Measurements from ENCODE around the gene SLC30A1. TPM values are rescaled to one million over a fixed set of nuclear protein-coding genes. Genes with fewer than 3 reads are reported as not detected.

SLC30A1 gene
- total and polyA plus RNA-seq, 10 of the 15 experiments (the other 5 are each of a cell fraction or from before 2014, with no cell fraction given) = 3.5 to 14.1 (median 8.8) TPM

GRCh38 chr1:211605034-211605433 is 26.1 kb upstream of the SLC30A1 start (continued):
- TF ChIP-seq ZBTB11 (CRISPR knock-in tag; IDR thresholded peaks at IDR 0.05) (no peak), ZNF384 (IDR thresholded peaks at IDR 0.05; ENCODE audit: borderline replicate concordance, low read depth, low read length) (no peak), BMI1 (IDR thresholded peaks at IDR 0.05; ENCODE audit: borderline replicate concordance) (no peak), FOS (IDR thresholded peaks at IDR 0.05; ENCODE audit: borderline replicate concordance, extremely low read depth, insufficient read length) (no peak), CBX3 (IDR thresholded peaks at IDR 0.05; ENCODE audit: borderline replicate concordance, low read depth) (no peak), MYB (IDR thresholded peaks at IDR 0.05; ENCODE audit: borderline replicate concordance, low read depth, low read length) (no peak), SREBF1 (IDR thresholded peaks at IDR 0.05; ENCODE audit: low read length) (no peak), SMARCA5 (IDR thresholded peaks at IDR 0.05) (no peak), GABPA (IDR thresholded peaks at IDR 0.05; ENCODE audit: low read depth) (no peak), JUND (IDR thresholded peaks at IDR 0.05; ENCODE audit: low read depth, low read length) (no peak)

DNA sequence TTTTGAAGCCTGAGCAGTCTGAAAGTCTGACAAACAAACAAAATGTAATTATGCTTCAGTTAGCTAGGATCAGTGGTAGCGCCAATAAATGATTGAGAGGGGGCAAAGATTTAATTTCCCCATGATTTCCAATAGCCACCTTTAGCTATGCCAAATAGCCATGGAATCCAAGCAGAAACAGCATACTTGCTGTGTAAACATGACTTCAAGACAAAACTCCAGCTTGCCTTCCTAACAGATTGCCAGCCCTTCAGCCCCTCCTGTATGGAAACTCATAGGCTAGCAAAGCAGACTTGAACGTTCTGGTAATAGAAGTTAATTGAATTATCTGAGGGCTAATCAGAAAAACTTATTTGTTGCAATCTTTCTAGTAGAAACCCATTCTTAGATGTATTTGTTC is 25.6 kb upstream of the SLC30A1 start:
- ChIA-PET SMC1A (ENCODE audit: uncharacterized antibody, unreplicated experiment) (interaction anchor here (0.6 to 1.5 kb wide), 2 partner anchors 47 to 386 kb away, joined by 3 to 4 read pairs; no protein-coding TSS in a partner anchor), POLR2A (interaction anchor here (0.5 kb wide), 1 partner anchor 217 kb away, joined by 3 read pairs; no protein-coding TSS in a partner anchor), RAD21 (ENCODE audit: unreplicated experiment) (no interaction called here), CTCF (interaction anchor here (0.7 to 1.1 kb wide), 3 partner anchors 10 to 125 kb away, joined by 3 read pairs; no protein-coding TSS in a partner anchor)
- Histone ChIP-seq H3K4me2 (ENCODE audit: control insufficient read depth, insufficient read depth) (no peak overlapping the region; the same call in 1 of the 2 replicates), H3K79me2 (ENCODE audit: control insufficient read depth, insufficient read depth, low read length) (peaks cover 3% of the 10 kb centered on the region), H3K9ac (ENCODE audit: control insufficient read depth, insufficient read depth, low read length) (no peak overlapping the region), H3K4me1 (ENCODE audit: control insufficient read depth, insufficient read depth, low read length) (peaks cover 15% of the 10 kb centered on the region), H3K9me3 (replicated peaks; ENCODE audit: control insufficient read depth, insufficient read depth, low read length) (no peaks in the 10 kb centered on the region), H3K27ac (ENCODE audit: control insufficient read depth, insufficient read depth) (no peak overlapping the region), H2AFZ (ENCODE audit: control insufficient read depth, low read depth, low read length) (no peak overlapping the region), H4K20me1 (ENCODE audit: control insufficient read depth, insufficient read depth) (no peaks in the 10 kb centered on the region), H3K27me3 (replicated peaks in 1 of 2; ENCODE audit: control insufficient read depth in 2 of 2, insufficient read depth in 2 of 2, low read length in 1 of 2) (no peaks in the 10 kb centered on the region), H3K4me3 (no peak overlapping the region), H3K36me3 (ENCODE audit: control insufficient read depth in 2 of 2, insufficient read depth in 2 of 2, low read length in 1 of 2) (no peaks in the 10 kb centered on the region)
- no peak for ATAC-seq
- in situ Hi-C loops (cut with MboI) (no loop called here), intact Hi-C loops (cut with micrococcal nuclease; ENCODE audit: unreplicated experiment) (no loop called here)
- no TSS peak for BruUV-seq (replicated peaks)
- 98% methylated on average over 2 of the region's 2 CpGs for WGBS (ENCODE audit: insufficient coverage, insufficient replicate concordance, low lambda C conversion rate, missing lambda C conversion rate)
- no peak for FAIRE-seq
- no peak for DNase-seq (ENCODE audit: low read depth, low spot score)
- TF ChIP-seq NFYB (IDR thresholded peaks at IDR 0.05; ENCODE audit: insufficient read depth, low read depth, low read length) (no peak), ELK1 (IDR thresholded peaks at IDR 0.05; ENCODE audit: low read depth, low read length) (no peak), RAD51 (IDR thresholded peaks at IDR 0.05) (no peak), SIX5 (IDR thresholded peaks at IDR 0.05; ENCODE audit: low read depth, low read length, severe bottlenecking) (no peak), PKNOX1 (IDR thresholded peaks at IDR 0.05) (no peak), IKZF2 (IDR thresholded peaks at IDR 0.05) (no peak)
